Common myeloid progenitor, CD34-positive (primary cell): Measurements from ENCODE around the gene PDS5A.

Experiments
- CTCF ChIA-PET: fragments of 350-600 bp; sonication (Branson Sonifier 250); formaldehyde crosslinking; loops from one replicate; lab custom pipeline; 2021; ENCODE audit warnings: antibody characterized with exemption; lab: Charles Lee
- POLR2A ChIA-PET: fragments of 350-600 bp; sonication (Branson Sonifier 250); formaldehyde crosslinking; loops from one replicate; lab custom pipeline; 2021; ENCODE audit warnings: antibody characterized with exemption; lab: Charles Lee
- DNase-seq, 3 donors: peaks; one replicate each; pipeline versions ENCODE4 v3.0.0 to v3.0.0-alpha.2; 2013
- H3K27ac ChIP-seq, 2 experiments: 1 replicate in 1 of 2; 2 replicates in 1 of 2; pipeline ENCODE4 v1.7.0; 2013; ENCODE audit warnings: inconsistent platforms in 2 of 2, low read length in 2 of 2, mild to moderate bottlenecking in 2 of 2, low read depth in 1 of 2, moderate library complexity in 1 of 2; ENCODE audit not compliant: severe bottlenecking in 2 of 2, insufficient read depth in 1 of 2, poor library complexity in 1 of 2
- H3K27me3 ChIP-seq, 5 experiments: replicated peaks in 2 of 5; 1 replicate in 3 of 5; 2 replicates in 2 of 5; pipeline versions ENCODE4 v1.6.1 to v1.7.0; 2013; ENCODE audit warnings: low read length in 4 of 5, mild to moderate bottlenecking in 2 of 5, moderate library complexity in 2 of 5, inconsistent platforms in 1 of 5; ENCODE audit not compliant: insufficient read depth in 5 of 5, control insufficient read depth in 4 of 5
- H3K36me3 ChIP-seq, 4 experiments: 1 replicate in 2 of 4; 2 replicates in 2 of 4; pipeline versions ENCODE4 v1.6.1 to v1.7.0; 2013; ENCODE audit warnings: low read length in 3 of 4, control low read depth in 1 of 4, mild to moderate bottlenecking in 1 of 4; ENCODE audit not compliant: control insufficient read depth in 4 of 4, insufficient read depth in 4 of 4
- H3K4me1 ChIP-seq, 4 experiments: 1 replicate in 3 of 4; 2 replicates in 1 of 4; pipeline versions ENCODE4 v1.6.1 to v1.7.1; 2013; ENCODE audit warnings: low read length in 3 of 4, mild to moderate bottlenecking in 3 of 4, control low read depth in 1 of 4, inconsistent platforms in 1 of 4, moderate library complexity in 1 of 4; ENCODE audit not compliant: control insufficient read depth in 4 of 4, insufficient read depth in 4 of 4; ENCODE audit errors: control extremely low read depth in 1 of 4
- H3K4me3 ChIP-seq, 7 experiments: 1 replicate in 4 of 7; 2 replicates in 3 of 7; pipeline versions ENCODE4 v1.5.1 to v1.7.0; 2013; ENCODE audit warnings: mild to moderate bottlenecking in 7 of 7, low read length in 6 of 7, moderate library complexity in 6 of 7, inconsistent platforms in 2 of 7, low read depth in 2 of 7, control low read depth in 1 of 7; ENCODE audit not compliant: insufficient read depth in 4 of 7, control insufficient read depth in 1 of 7; ENCODE audit errors: extremely low read depth in 1 of 7
- H3K9me3 ChIP-seq, 5 experiments: 1 replicate in 4 of 5; 2 replicates in 1 of 5; pipeline versions ENCODE4 v1.6.1 to v1.7.1; 2013; ENCODE audit warnings: low read length in 4 of 5, mild to moderate bottlenecking in 2 of 5, inconsistent platforms in 1 of 5, low read depth in 1 of 5, moderate library complexity in 1 of 5; ENCODE audit not compliant: control insufficient read depth in 4 of 5, insufficient read depth in 2 of 5; ENCODE audit errors: control extremely low read depth in 1 of 5
- WGBS: methylation state at CpG from one replicate; pipeline ENCODE4 v1.1.5; 2013; ENCODE audit not compliant: insufficient coverage; 5-methylcytosine and 5-hydroxymethylcytosine counted together

PDS5A gene

DNA sequence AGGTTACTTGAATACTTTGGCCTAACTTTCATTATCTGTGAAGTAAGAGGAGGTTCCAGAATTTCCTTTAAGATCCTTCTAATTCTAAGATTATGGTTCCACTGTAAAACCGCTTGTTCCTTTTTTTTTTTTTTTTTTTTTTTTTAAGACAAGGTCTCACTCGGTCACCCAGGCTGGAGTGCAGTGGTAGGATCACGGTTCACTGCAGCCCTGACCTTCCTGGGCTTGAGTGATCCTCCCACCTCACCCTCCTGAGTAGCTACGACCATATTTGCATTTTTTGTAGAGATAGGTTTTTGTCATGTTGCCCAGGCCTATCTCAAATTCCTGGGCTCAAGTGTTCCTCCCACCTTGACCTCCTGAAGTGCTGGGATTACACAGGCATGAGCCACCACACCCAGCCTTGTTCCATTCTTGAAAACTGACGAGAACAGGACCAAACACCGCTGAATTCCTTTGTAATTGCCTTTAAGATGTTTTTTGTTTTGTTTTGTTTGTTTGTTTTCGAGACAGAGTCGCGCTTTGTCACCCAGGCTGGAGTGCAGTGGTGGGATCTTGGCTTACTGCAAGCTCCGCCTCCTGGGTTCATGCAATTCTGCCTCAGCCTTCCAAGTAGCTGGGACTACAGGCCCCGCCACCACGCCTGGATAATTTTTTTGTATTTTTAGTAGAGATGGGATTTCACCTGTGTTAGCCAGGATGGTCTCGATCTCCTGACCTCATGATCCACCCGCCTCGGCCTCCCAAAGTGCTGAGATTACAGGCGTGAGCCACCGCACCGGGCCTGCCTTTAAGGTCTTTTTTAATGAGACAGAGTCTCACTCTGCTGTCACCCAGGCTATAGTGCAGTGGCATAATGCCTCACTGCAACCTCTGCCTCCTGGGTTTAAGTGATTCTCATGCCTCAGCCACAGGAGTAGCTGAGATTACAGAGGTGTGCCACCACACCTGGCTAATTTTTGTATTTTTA, 6.8 kb downstream of the PDS5A start:
- Histone ChIP-seq H3K4me3 (peak overlapping the region in 1 of 7 experiments; percentile 24), H3K4me1 (peaks cover 2 to 21% (median 17%) of the 10 kb centered on the region in 4 experiments), H3K27me3 (no peaks in the 10 kb centered on the region), H3K9me3 (no peaks in the 10 kb centered on the region), H3K36me3 (peaks cover 5 to 41% (median 24%) of the 10 kb centered on the region in 4 experiments), H3K27ac (peak overlapping the region in 1 of 2 experiments; percentile 73)
- POLR2A ChIA-PET: interaction anchor here (0.5 kb wide), 1 partner anchor 7 kb away, joined by 3 read pairs; no protein-coding TSS in a partner anchor
- 88% methylated on average over 11 of the region's 18 CpGs for WGBS
- CTCF ChIA-PET: interaction anchor here (1.1 to 1.3 kb wide), 2 partner anchors 37 to 234 kb away, joined by 3 to 4 read pairs; no protein-coding TSS in a partner anchor
- DNase-seq: peak in 2 of 3 donors; percentile 28 to 43

DNA sequence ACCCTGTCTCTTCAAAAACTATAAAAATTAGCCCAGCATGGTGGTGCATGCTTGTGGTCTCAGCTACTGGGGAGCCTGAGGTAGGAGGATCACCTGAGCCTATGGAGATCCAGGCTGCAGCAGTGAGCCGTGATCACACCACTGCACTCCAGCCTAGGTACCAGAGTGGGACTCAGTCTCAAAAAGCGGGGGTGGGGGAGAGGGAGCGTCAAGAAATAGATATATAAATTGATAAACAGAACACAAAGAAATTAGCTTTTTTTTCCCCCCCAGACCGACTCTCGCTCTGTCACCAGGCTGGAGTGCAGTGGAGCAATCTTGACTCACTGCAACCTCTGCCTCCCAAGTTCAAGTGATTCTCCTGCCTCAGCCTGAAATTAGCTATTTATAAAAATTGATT, 14.1 kb downstream of the PDS5A start:
- ChIA-PET POLR2A (no interaction called here), CTCF (interaction anchor here (1.4 kb wide), 1 partner anchor 9 kb away, joined by 3 read pairs; no protein-coding TSS in a partner anchor)
- Histone ChIP-seq H3K9me3 (no peaks in the 10 kb centered on the region), H3K27me3 (no peaks in the 10 kb centered on the region), H3K27ac (no peak overlapping the region), H3K36me3 (peaks cover 2 to 21% (median 7%) of the 10 kb centered on the region in 4 experiments), H3K4me1 (no peaks in the 10 kb centered on the region), H3K4me3 (no peak overlapping the region)
- no CpG with 5 or more reads among the region's 5 CpGs for WGBS
- no peak for DNase-seq

DNA sequence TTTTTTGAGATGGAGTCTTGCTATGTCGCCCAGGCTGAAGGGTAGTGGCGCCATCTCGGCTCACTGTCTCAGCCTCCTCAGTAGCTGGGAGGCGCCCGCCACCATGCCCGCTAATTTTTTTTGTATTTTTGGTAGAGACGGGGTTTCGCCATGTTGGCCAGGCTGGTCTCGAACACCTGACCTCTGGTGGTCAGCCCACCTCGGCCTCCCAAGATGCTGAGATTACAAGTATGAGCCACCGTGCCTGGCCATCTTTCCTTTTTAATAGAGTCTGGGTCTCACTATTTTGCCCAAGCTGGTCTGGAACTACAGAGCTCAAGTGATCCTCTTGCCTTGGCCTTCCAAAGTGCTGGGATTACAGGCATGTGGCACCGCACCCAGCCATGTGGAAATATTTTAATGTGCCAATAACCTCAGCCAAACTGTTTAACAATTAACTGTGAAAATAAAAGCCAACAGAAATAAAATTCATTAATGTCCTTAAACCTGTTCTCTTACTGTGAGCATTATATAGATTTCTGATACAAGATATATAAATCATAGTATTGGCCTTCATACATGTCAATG, 16.3 kb downstream of the PDS5A start:
- POLR2A ChIA-PET: no interaction called here
- H3K4me3 ChIP-seq: no peak overlapping the region
- no peaks in the 10 kb centered on the region for H3K9me3 ChIP-seq
- H3K27me3 ChIP-seq: no peaks in the 10 kb centered on the region
- DNase-seq: no peak
- no peaks in the 10 kb centered on the region for H3K4me1 ChIP-seq
- WGBS: 92% methylated on average over 7 of the region's 12 CpGs
- peaks cover 0 to 20% (median 5%) of the 10 kb centered on the region in 4 experiments for H3K36me3 ChIP-seq
- CTCF ChIA-PET: interaction anchor here (1.9 kb wide), 1 partner anchor 9 kb away, joined by 4 read pairs; no protein-coding TSS in a partner anchor
- no peak overlapping the region for H3K27ac ChIP-seq

DNA sequence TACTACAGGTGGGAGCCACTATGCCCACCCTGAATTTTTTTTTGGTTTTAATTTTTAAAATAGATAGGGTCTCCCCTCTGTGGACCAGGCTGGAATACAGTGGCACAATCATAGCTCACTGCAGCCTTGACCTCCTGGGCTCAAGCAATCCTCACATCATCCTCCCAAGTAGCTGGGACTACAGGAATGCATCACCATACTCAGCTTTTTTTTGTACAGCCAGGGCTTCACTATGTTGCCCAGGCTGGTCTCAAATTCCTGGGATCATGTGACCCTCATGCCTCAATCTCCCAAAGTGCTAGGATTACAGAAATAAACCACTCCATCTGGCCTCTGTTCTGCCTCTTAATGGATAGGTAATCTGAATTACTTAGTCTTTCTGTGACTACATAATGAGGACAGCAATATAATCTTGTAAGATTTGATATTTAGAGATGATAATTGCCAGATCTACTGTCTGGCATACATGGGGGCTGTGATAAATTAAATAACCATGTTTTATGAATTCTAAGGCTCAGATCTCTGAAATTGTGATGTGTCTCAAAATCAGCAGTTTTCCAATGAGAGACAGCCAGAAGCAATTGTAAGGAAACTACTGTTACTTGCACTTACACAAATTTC, 26.7 kb downstream of the PDS5A start:
- peaks cover 0 to 28% (median 10%) of the 10 kb centered on the region in 4 experiments for H3K4me1 ChIP-seq
- no peaks in the 10 kb centered on the region for H3K9me3 ChIP-seq
- H3K27ac ChIP-seq: no peak overlapping the region
- H3K36me3 ChIP-seq: peaks cover 2 to 13% (median 4%) of the 10 kb centered on the region in 4 experiments
- H3K4me3 ChIP-seq: no peak overlapping the region
- no peak for DNase-seq
- ChIA-PET POLR2A (no interaction called here), CTCF (no interaction called here)
- H3K27me3 ChIP-seq: no peaks in the 10 kb centered on the region

DNA sequence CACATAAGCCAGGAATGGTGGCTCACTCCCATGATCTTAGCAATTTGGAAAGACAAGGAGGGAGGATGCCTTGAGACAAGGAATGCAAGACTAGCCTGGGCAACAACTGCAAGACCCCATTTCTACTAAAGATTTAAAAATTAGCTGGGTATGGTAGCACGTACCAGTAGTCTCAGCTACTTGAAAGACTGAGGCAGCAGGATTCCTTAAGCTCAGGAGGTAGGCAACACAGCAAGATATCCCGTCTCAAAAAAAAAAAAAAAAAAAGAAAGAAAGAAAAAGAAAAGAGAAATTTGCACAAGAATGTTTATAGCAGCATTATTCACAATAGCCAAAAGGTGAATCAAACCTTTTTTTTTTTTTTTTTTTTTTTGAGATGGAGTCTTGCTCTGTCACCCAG, 29.7 kb downstream of the PDS5A start:
- ChIA-PET CTCF (interaction anchor here (0.7 to 0.9 kb wide), 2 partner anchors 14 to 27 kb away, joined by 3 read pairs; no protein-coding TSS in a partner anchor), POLR2A (interaction anchor here (0.7 kb wide), 1 partner anchor 9 kb away, joined by 3 read pairs; no protein-coding TSS in a partner anchor)
- H3K9me3 ChIP-seq: no peaks in the 10 kb centered on the region
- peaks cover 2 to 31% (median 13%) of the 10 kb centered on the region in 4 experiments for H3K4me1 ChIP-seq
- H3K27me3 ChIP-seq: no peaks in the 10 kb centered on the region
- H3K4me3 ChIP-seq: no peak overlapping the region
- peaks cover 0 to 4% (median 1%) of the 10 kb centered on the region in 4 experiments for H3K36me3 ChIP-seq
- H3K27ac ChIP-seq: no peak overlapping the region
- 100% methylated on average over 1 of the region's 2 CpGs for WGBS
- no peak for DNase-seq

DNA sequence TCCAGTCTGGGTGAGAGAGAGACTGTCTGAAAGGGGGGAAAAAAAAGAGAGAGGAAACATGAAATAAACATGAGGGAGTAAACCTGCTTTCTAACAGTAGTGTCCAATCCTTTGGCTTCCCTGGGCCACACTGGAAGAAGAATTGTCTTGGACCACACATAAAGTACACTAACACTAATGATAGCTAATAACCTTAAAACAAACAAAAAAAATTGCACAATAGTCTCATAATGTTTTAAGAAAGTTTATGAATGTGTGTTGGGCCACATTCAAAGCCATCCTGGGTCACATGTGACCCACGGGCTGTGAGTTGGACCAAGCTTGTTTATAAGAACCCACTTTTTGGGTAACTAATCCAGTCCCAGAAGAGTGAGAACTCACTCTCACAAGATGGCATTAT, 30.3 kb downstream of the PDS5A start:
- DNase-seq: no peak
- Histone ChIP-seq H3K4me3 (no peak overlapping the region), H3K27me3 (no peaks in the 10 kb centered on the region), H3K27ac (no peak overlapping the region), H3K9me3 (no peaks in the 10 kb centered on the region), H3K4me1 (peaks cover 2 to 31% (median 13%) of the 10 kb centered on the region in 4 experiments), H3K36me3 (peaks cover 0 to 6% (median 3%) of the 10 kb centered on the region in 4 experiments)
- POLR2A ChIA-PET: no interaction called here
- 100% methylated on average over 1 of the region's 1 CpG for WGBS
- CTCF ChIA-PET: interaction anchor here (0.6 kb wide), 1 partner anchor 690 kb away, joined by 3 read pairs; no protein-coding TSS in a partner anchor
